Myocyte (in vitro differentiated cells): ENCODE results near the gene ZMIZ2. TPM values are rescaled to one million over a fixed set of nuclear protein-coding genes. Genes with fewer than 3 reads are reported as not detected.
"Not testable (repeated sequence)": the region's sequence is repeated elsewhere in the genome, so short reads cannot be mapped to it uniquely, and the experiment has no call there.

Experiments
- DNase-seq: peaks from one replicate; pipeline ENCODE4 v3.0.0-alpha.2; 2012; ENCODE audit warnings: low read depth
- total RNA-seq: library from RNA; depleted of rRNA; stranded (reverse); fragments of >200 nt; gene quantifications from 2 replicates; pipeline ENCODE4 v1.2.3, GENCODE V29; 2014

Gene ZMIZ2
- total RNA-seq, 1 donor from 2014 or later, result 14.7 TPM

DNA sequence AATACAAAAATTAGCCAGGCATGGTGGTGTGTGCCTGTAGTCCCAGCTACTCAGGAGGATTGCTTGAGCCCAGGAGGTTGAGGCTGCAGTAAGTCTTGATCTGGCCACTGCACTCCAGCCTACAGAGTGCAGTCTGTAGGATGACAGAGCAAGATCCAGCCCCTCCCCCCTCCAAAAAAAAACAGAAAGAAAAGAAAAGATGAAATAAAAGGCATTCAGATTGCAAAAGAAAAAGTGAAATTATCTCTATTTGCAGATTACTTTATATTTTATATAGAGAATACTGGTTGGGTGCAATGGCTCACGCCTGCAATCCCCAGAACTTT is 20.7 kb upstream of the ZMIZ2 start:
- DNase-seq, result no peak

DNA sequence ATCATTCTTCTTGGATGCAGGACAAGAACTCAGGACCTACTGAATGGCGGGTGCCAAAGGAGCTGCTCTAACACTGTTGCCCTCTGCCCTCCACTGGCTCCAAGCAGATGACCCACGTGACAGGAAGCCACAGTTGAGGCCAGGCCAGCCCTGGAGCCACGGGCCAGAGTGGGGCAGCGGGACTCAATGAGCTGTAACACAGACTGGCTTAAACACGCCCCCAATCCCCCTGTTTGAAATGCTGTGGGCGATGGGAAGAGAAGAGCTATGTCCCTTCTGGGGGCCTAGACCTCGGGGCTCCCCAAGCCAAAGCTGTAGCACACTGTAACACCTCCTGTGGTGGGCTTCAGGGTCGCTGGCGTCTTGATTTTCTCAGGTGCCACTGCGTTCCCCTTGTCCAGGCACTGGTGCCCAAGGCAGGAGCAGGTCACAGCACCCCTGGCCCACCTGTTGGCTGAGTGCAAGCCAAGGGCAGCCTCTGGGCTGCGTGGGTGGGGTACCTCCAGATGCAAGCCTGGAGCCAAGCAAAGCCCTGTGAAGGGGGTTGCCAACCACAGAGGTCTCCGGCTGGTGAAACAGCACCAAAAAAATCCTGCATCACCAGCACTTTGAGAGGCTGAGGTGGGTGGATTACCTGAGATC is 18.6 kb upstream of the ZMIZ2 start:
- no peak for DNase-seq

DNA sequence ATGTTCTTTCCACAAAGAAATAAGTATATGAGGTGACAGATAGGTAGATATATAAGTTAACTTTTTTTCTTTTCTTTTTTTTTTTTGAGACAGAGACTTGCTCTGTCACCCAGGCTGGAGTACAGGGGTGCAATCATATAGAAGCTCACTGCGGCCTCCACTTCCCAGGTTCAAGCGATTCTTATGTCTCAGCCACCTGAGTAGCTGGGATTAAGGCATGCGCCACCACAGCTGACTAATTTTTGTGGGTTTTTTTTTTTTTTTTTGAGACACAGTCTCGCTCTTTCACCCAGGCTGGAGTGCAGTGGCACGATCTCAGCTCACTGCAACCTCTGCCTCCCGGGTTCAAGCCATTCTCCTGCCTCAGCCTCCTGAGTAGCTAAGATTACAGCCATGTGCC is 15.7 kb upstream of the ZMIZ2 start:
- not testable (repeated sequence) for DNase-seq

DNA sequence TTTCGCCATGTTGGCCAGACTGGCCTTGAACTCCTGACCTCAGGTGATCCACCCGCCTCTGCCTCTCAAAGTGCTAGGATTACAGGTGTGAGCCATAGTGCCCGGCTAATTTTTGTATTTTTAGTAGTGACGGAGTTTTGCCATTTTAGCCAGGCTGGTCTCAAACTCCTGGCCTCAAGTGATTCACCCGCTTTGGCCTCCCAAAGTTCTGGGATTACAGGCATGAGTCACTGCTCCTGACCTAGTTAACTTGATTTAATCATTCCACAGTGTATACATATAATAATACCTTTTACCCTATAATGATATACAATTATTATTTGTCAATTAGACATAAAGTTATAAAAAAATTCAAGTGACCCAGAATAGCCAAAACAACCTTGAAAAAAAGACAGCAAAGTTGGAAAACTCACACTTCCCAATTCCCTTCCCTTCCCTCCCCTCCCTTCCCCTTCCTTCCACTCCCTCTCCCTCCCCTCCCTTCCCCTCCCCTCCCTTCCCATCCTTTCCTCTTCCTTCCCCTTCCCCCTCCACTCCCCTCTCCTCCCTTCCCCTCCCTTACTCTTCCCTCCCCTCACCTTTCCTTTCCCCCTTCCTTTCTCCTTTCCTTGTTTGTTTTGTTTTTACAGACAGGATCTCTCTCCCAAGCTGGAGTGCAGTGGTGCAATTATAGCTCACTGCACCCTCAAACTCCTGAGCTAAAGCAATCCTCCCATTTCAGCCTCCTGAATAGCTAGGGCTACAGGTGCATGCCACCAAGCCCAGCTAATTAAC is 14.8 kb upstream of the ZMIZ2 start:
- peak; percentile 85 for DNase-seq

- peak; percentile 96 for DNase-seq
Observed at GRCh38 chr7:44735403-44736165, 13.1 kb upstream of the ZMIZ2 start.

DNA sequence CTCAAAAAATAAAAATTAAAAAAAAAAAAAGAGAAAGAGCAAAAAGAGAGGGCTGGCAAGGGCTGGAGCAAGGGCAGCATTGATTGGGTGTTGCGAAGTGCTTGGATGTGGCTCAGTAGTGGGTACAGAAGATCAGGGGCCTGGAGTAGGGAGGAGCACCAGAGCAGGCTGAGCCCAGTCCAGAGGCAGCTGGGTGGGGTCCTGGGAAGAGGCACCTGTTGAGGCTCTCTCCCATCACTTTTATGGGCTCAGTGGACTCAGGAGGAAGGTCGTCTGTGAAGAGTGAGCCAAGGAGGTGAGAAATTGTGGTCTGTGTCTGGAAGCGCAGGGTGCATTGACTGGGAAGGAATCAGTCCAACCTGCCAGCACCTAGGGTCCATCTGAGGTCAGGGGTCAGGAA is 11.8 kb upstream of the ZMIZ2 start:
- DNase-seq, result no peak

DNA sequence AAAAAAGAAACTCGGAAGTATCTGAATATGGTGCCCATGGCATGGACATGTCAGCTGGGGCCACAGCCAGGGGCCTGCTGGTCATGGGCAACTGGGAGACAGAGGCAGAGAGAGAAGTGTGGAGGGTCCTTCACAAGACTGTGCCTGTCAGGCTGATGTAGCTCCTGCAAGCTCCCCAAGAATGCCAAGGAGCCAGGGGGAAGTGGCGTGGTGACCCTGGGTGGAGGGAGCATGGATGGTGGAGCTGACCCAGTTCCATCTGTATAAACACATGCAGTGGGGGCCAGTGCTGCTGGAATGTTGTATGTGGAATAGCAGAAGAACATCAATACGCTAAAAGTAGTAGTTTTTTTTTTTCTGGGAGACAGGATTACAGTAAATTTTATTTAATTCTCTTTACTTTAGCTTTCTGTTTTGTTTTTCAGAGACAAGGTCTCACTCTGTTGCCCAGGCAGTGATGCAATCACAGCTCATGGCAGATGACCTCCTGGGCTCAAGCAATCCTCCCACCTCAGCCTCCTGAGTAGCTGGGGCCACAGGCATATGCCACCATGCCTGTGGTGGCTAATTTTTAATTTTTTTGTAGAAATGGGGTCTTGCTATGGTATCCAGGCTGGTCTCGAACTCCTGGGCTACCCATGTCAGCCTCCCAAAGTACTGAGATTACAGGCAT is 10.5 kb upstream of the ZMIZ2 start:
- DNase-seq, result no peak

DNA sequence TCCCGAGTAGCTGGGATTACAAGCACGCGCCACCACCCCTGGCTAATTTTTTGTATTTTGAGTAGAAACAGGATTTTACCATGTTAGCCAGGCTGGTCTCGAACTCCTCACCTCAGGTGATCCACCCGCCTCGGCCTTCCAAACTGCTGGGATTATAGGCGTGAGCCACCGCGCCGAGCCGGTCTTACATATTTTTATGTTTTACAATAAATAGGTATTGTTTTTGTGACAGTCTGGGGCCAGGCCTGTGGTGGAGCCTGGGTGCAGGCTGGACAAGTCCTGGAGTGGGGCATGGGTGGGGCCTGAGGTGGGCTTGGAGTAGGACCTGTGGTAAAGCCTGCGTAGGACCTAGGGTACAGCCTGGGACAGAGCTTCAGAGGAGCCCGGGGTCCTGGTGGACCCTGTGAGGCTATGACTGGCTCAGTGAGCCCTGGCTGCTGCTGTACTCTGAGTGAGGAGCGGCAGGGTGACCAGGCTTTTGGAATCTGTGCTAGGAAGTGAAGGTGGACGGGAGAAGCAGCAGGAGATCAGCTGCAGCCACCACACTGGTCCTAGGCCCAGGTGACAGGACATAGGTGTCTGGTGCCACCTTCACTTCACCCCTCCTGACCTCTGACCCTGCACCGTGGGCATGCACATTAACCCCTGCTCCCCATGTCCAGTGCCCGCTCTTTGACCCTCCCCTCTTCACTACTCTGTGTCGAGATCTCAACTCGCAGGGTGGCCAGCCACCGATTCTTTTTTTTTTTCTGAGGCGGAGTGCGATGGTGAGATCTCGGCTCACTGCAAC is 9.6 kb upstream of the ZMIZ2 start:
- DNase-seq, result no peak

- DNase-seq, result peak; percentile 69
Observed at GRCh38 chr7:44740055-44740454, 8.6 kb upstream of the ZMIZ2 start.

DNA sequence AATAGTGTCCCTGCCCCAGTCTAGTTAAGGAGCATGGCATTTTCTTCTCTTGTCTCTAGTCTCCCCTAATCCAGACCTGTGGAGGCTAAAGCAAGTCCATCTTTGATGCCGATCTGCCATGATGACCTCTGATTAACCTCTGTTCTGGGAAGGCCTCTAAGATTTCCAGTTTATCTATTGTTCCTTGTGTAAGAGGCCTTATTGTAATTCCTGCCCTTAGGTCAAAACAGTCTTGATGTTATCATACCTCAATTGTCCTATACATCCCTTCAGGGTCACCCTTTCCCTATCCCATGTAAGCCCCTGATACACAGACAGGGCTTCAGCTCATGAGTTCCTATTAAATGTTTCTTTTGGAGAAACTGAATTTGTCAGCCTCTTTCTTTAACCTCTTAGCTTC is 4.9 kb upstream of the ZMIZ2 start:
- DNase-seq, result no peak

DNA sequence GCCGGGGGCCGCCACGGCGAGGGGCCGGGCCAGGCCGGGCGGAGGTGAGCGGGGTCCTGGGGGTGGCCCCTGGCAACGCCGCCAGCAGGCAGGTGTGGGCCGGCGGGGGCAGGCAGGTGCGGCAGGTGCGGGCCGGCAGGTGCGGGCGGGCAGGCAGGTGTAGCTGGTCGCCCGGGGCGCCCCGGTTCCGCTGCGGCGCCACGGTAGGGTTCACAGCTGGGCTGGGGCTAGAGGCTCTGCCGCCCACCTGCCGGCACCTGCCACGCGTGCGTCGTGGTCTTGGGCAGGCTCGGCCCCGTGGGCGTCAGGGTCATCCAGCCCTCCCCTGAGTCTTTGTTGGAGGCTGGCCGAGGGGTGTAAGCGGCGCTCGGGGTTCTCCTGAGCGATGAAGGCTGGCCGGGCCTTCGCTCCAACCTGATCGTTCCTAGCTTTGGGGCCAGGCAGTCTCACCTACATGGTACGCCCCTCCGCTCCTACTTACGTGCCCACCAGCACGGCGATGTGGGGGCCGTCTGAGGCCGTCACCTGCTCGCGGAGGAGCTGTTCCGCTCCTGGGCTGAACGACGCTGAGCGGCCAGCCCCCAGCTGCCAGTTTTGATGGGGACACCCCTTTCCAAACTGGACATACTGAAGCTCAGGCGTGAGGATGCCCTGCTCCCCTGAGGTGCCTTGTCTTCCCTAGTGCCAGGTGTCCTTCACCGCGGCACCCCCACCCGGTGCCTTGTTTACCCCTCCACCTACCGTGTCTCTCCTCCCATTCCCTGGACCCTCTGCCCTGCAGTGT is 493 bp downstream of the ZMIZ2 start:
- no peak for DNase-seq

- no peak for DNase-seq
Observed at GRCh38 chr7:44749992-44750391, 1.3 kb downstream of the ZMIZ2 start.

DNA sequence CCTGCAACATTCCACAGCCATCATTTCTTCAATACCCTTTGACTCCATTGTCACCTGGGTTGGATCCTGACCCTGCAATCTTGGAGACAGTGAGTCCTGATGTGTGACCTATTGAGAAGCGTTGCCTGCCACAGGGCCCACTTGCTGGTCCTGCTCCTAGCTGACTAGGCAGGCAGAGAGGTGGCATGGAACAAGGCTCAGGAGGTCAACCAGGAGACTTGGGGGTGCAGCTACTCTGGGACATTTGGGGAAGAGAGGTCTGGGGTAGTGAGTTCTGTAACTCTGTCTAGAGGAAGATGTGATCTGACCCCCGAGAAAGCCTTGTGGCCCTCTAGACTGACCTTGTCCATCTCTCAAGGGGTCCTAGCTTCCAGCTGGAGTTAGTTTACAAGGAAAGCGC is 1.8 kb downstream of the ZMIZ2 start:
- no peak for DNase-seq

GRCh38 chr7:44750921-44751571 is 2.4 kb downstream of the ZMIZ2 start:
- DNase-seq, result no peak

GRCh38 chr7:44752822-44753221 is 4.2 kb downstream of the ZMIZ2 start:
- no peak for DNase-seq

GRCh38 chr7:44754802-44755697 is 6.4 kb downstream of the ZMIZ2 start:
- peak; percentile 43 for DNase-seq

- no peak for DNase-seq
Observed at GRCh38 chr7:44755698-44756627, 7.3 kb downstream of the ZMIZ2 start.

DNA sequence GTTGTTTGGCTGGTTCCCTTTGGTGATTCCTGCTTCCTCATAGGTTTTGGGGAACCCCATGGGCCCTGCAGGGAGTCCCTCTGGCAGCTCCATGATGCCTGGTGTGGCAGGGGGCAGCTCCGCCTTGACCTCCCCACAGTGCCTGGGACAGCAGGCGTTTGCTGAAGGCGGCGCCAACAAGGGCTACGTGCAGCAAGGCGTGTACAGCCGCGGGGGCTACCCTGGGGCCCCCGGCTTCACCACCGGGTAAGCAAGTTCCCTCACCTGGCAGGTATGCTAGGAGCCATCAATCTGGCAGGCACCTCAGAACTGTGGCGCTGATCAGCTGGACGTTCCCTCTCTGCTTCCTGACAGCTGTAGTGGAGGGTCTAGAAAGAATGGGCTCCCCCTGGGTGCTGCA is 8.3 kb downstream of the ZMIZ2 start:
- no peak for DNase-seq
